HFFc6 (cell line): ENCODE measurements around the gene LFNG. TPM values are rescaled to one million over a fixed set of nuclear protein-coding genes. Genes with fewer than 3 reads are reported as not detected.

Source experiments
- microRNA-seq: library from miRNA; unstranded; fragments of <30 nt; microRNA quantifications from one replicate; pipeline ENCODE4, GENCODE V29; 2019
- total RNA-seq, 6 experiments: library from RNA; stranded (reverse); fragmentation: NEBNext Ultra II Directional; extraction: Animal tissue kit (Norgen Biotek cat#: 25700); gene quantifications; 2 replicates in 1 of 6; 3 replicates in 5 of 6; pipeline ENCODE4 v1.2.3, GENCODE V29; 2021

The LFNG gene
- total RNA-seq, 6 experiments from 2014 or later: 8.6 to 11.7 (median 9.6) TPM

Small RNA genes lying within 50 kb of the gene (microRNA-seq; reads per million reads assigned to microRNA genes)
- not detected for gene MIR4648

Other genes starting within 250 kb of the LFNG start
- gene SNX8, start 205.3 kb upstream of the LFNG start, total RNA-seq: 10 to 100 TPM; 44.6 to 67.4 (median 61.9) TPM
- gene EIF3B, start 164.9 kb upstream of the LFNG start, total RNA-seq: 100 to 1,000 TPM; 175 to 207 (median 180) TPM
- 10 to 100 TPM; 25.7 to 31.4 (median 27.2) TPM for gene CHST12, start 116.2 kb upstream of the LFNG start, total RNA-seq
- not detected for gene GRIFIN, start 43.4 kb upstream of the LFNG start, total RNA-seq
- gene BRAT1, start 35.8 kb downstream of the LFNG start, total RNA-seq: 10 to 100 TPM; 21.3 to 26.0 (median 23.3) TPM
- 10 to 100 TPM; 14.9 to 18.1 (median 17.0) TPM for gene IQCE, start 39.2 kb downstream of the LFNG start, total RNA-seq
- 100 to 1,000 TPM; 117 to 147 (median 123) TPM for gene TTYH3, start 112.2 kb downstream of the LFNG start, total RNA-seq
- 10 to 100 TPM in 2 of 6 experiments, 1 to 10 TPM in 4; 6.2 to 11.3 (median 7.8) TPM for gene AMZ1, start 168.4 kb downstream of the LFNG start, total RNA-seq